HepG2 (cell line): ENCODE results near the gene METRN. TPM values are rescaled to one million over a fixed set of nuclear protein-coding genes. Genes with fewer than 3 reads are reported as not detected.

ENCODE experiments used
- ATAC-seq: fragments of 200-7000 bp; cut with Tn5 transposase; 3 replicates; pipeline ENCODE4 v1.9.1; 2020; ENCODE audit warnings: mild to moderate bottlenecking, moderate library complexity
- BruUV-seq: library from RNA; stranded (reverse); fragments of 400-500 nt; replicated peaks from 2 replicates; lab custom pipeline; 2021; lab: Mats Ljungman, UMichigan
- CTCF ChIA-PET: fragments of 300-600 bp; formaldehyde crosslinking; extraction: SDS; loops from one replicate; lab custom pipeline; 2021; ENCODE audit warnings: low total read pairs, inconsistent platforms, low intra/inter-chr PET ratio; lab: Yijun Ruan, JAX
- POLR2A ChIA-PET: fragments of 350-600 bp; sonication (Branson Sonifier 250); formaldehyde crosslinking; loops from one replicate; lab custom pipeline; 2020; ENCODE audit warnings: antibody characterized with exemption, inconsistent platforms; lab: Yijun Ruan, JAX
- DNase-seq: peaks from one replicate; pipeline ENCODE4 v3.0.0-alpha.2; 2015; ENCODE audit warnings: low spot score
- FAIRE-seq: peaks from 3 replicates; lab custom pipeline; 2011; peaks lifted over from hg19 to GRCh38; lab: Jason Lieb, UNC
- H2AFZ ChIP-seq: one replicate; pipeline ENCODE4 v1.6.1; 2011; ENCODE audit warnings: low read length, inconsistent platforms
- H3K27ac ChIP-seq: fragments of 300-600 bp; 3 replicates; pipeline ENCODE4 v1.8.0; 2011; ENCODE audit warnings: mixed run types, mild to moderate bottlenecking, mixed read lengths, low read length, inconsistent platforms; ENCODE audit not compliant: insufficient read depth; ENCODE audit errors: extremely low read length
- H3K27me3 ChIP-seq, 2 experiments: fragments of 200-600 bp in 1 of 2; 2 replicates in 1 of 2; 3 replicates in 1 of 2; pipeline versions ENCODE4 v1.6.0 to v1.8.0; 2011; ENCODE audit warnings: low read length in 2 of 2, mild to moderate bottlenecking in 2 of 2, moderate library complexity in 2 of 2, inconsistent platforms in 1 of 2; ENCODE audit not compliant: insufficient read depth in 2 of 2, control insufficient read depth in 1 of 2
- H3K36me3 ChIP-seq, 2 experiments: fragments of 200-600 bp in 1 of 2; replicated peaks in 1 of 2; 2 replicates in 1 of 2; 3 replicates in 1 of 2; pipeline versions ENCODE4 v1.5.1 to v1.8.0; 2011; ENCODE audit warnings: low read length in 2 of 2, inconsistent platforms in 1 of 2; ENCODE audit not compliant: insufficient read depth in 2 of 2, control insufficient read depth in 1 of 2
- H3K4me1 ChIP-seq: 2 replicates; pipeline ENCODE4 v1.5.1; 2012; ENCODE audit warnings: low read length, inconsistent platforms; ENCODE audit not compliant: insufficient read depth
- H3K4me2 ChIP-seq: 2 replicates; pipeline ENCODE4 v1.6.0; 2011; ENCODE audit warnings: low read depth, low read length, inconsistent platforms
- H3K4me3 ChIP-seq, 3 experiments: fragments of 200-600 bp in 1 of 3; sonication (generic), shearing (Covaris generic) in 1 of 3; replicated peaks in 1 of 3; 2 replicates each; pipeline ENCODE4 v1.5.1; 2011 to 2016; ENCODE audit warnings: low read length in 3 of 3, inconsistent platforms in 2 of 3, low read depth in 2 of 3, mild to moderate bottlenecking in 2 of 3, control low read depth in 1 of 3, mixed read lengths in 1 of 3; ENCODE audit not compliant: insufficient read depth in 1 of 3
- H3K79me2 ChIP-seq: one replicate; pipeline ENCODE4 v1.6.1; 2011; ENCODE audit warnings: low read length, inconsistent platforms; ENCODE audit not compliant: insufficient read depth
- H3K9ac ChIP-seq: 2 replicates; pipeline ENCODE4 v1.6.0; 2011; ENCODE audit warnings: mild to moderate bottlenecking, low read depth, low read length, inconsistent platforms; ENCODE audit not compliant: insufficient read depth
- H3K9me3 ChIP-seq: 2 replicates; pipeline ENCODE4 v1.5.1; 2012; ENCODE audit warnings: mild to moderate bottlenecking, low read length
- H4K20me1 ChIP-seq: 2 replicates; pipeline ENCODE4 v1.6.0; 2011; ENCODE audit warnings: inconsistent platforms, mild to moderate bottlenecking, low read length, moderate library complexity; ENCODE audit not compliant: insufficient read depth
- BORCS8-MEF2B ChIP-seq: sonication (generic); formaldehyde crosslinking; IDR thresholded peaks from 2 replicates; pipeline ENCODE4 v1.8.0; 2022; ENCODE audit warnings: mild to moderate bottlenecking, missing genetic modification reagents
- ERF ChIP-seq: IDR thresholded peaks from 2 replicates; pipeline ENCODE4 v1.6.1; 2018; ENCODE audit warnings: missing biosample characterization, missing genetic modification reagents
- FLYWCH1 ChIP-seq: sonication (generic); formaldehyde crosslinking; IDR thresholded peaks from 2 replicates; pipeline ENCODE4 v1.8.1; 2023; ENCODE audit warnings: mild to moderate bottlenecking, missing genetic modification reagents
- GATAD2A ChIP-seq: IDR thresholded peaks from 2 replicates; pipeline ENCODE4 v1.6.1; 2016
- KDM2A ChIP-seq: sonication (generic); formaldehyde crosslinking; IDR thresholded peaks from 2 replicates; pipeline ENCODE4 v1.4.0; 2020; ENCODE audit warnings: low read depth, missing genetic modification reagents, borderline replicate concordance
- KLF13 ChIP-seq: sonication (generic); formaldehyde crosslinking; IDR thresholded peaks from 2 replicates; pipeline ENCODE4 v1.4.0; 2020; ENCODE audit warnings: mild to moderate bottlenecking, missing genetic modification reagents
- NONO ChIP-seq, 2 experiments: fragments of 450-650 bp in 1 of 2; sonication (generic) in 1 of 2; formaldehyde crosslinking in 1 of 2; IDR thresholded peaks in 1 of 2; conservative IDR thresholded peaks in 1 of 2; 2 replicates each; pipeline versions ENCODE4 v1.6.1 to v1.8.0; 2017 to 2022; ENCODE audit warnings: mild to moderate bottlenecking in 1 of 2, missing genetic modification reagents in 1 of 2, moderate library complexity in 1 of 2
- RAD21 ChIP-seq: fragments of 450-650 bp; formaldehyde crosslinking; IDR thresholded peaks from 2 replicates; pipeline ENCODE4 v1.5.0; 2020; ENCODE audit warnings: mild to moderate bottlenecking
- SALL1 ChIP-seq: sonication (generic); formaldehyde crosslinking; IDR thresholded peaks from 2 replicates; pipeline ENCODE4 v1.8.0; 2022; ENCODE audit warnings: mild to moderate bottlenecking, missing genetic modification reagents
- XRCC5 ChIP-seq: fragments of 200-400 bp; formaldehyde crosslinking; optimal IDR thresholded peaks from 2 replicates; pipeline ENCODE3; 2017; ENCODE audit warnings: mild to moderate bottlenecking, low read length
- ZKSCAN1 ChIP-seq: fragments of 150-350 bp; IDR thresholded peaks from 2 replicates; pipeline ENCODE4 v1.6.1; 2014; ENCODE audit warnings: low read length
- ZNF12 ChIP-seq: sonication (generic); formaldehyde crosslinking; IDR thresholded peaks from 2 replicates; pipeline ENCODE4 v1.5.0; 2020; ENCODE audit warnings: missing genetic modification reagents
- ZNF333 ChIP-seq: sonication (generic); formaldehyde crosslinking; IDR thresholded peaks from 2 replicates; pipeline ENCODE4 v1.4.0; 2020; ENCODE audit warnings: mild to moderate bottlenecking, missing genetic modification reagents, borderline replicate concordance
- ZNF691 ChIP-seq: sonication (generic); formaldehyde crosslinking; IDR thresholded peaks from 2 replicates; pipeline ENCODE4 v1.4.0; 2020; ENCODE audit warnings: missing genetic modification reagents, low read depth, mild to moderate bottlenecking, borderline replicate concordance
- ZNF768 ChIP-seq: sonication (generic); formaldehyde crosslinking; IDR thresholded peaks from 2 replicates; pipeline ENCODE4 v1.4.0; 2020; ENCODE audit warnings: missing genetic modification reagents
- ZNF790 ChIP-seq: sonication (generic); formaldehyde crosslinking; IDR thresholded peaks from 2 replicates; pipeline ENCODE4 v1.8.0; 2022; ENCODE audit warnings: missing genetic modification reagents, mild to moderate bottlenecking, borderline replicate concordance
- ZSCAN22 ChIP-seq: sonication (generic); formaldehyde crosslinking; IDR thresholded peaks from 2 replicates; pipeline ENCODE4 v1.4.0; 2020; ENCODE audit warnings: mild to moderate bottlenecking, missing genetic modification reagents
- WGBS: methylation state at CpG from one replicate; pipeline ENCODE4 v1.1.6; 2017; ENCODE audit warnings: low lambda C conversion rate; 5-methylcytosine and 5-hydroxymethylcytosine counted together
- in situ Hi-C: cut with HindIII; loops from 2 replicates; pipeline ENCODE4 v1.10.0; 2017; ENCODE audit warnings: low pct_unique_long_range_greater_than_20kb; ENCODE audit not compliant: extremely low pct_ligation_motif_present
- intact Hi-C: fragments of 100-400 bp; cut with micrococcal nuclease; formaldehyde crosslinking; loops from one replicate; pipeline ENCODE4 v1.10.0; 2022; ENCODE audit not compliant: unreplicated experiment
- polyA plus RNA-seq, 8 experiments: library from polyadenylated mRNA; depleted of rRNA in 3 of 8; stranded (reverse) in 7 of 8; unstranded in 1 of 8; fragments of >200 nt; fragmentation: Illumina TruSeq in 4 of 8; extraction: Trizol in 4 of 8; gene quantifications; 2 replicates each; pipeline versions ENCODE4 v1.2.1 to v1.2.3, GENCODE V29; 2011 to 2016; ENCODE audit warnings: low read depth in 4 of 8, missing spikeins in 1 of 8, mixed read lengths in 1 of 8; ENCODE audit not compliant: insufficient read depth in 1 of 8
- total RNA-seq, 5 experiments: library from RNA; depleted of rRNA; stranded (reverse); fragments of >200 nt; fragmentation: Illumina TruSeq; extraction: Trizol; gene quantifications; 2 replicates each; pipeline ENCODE4 v1.2.3, GENCODE V29; 2016; ENCODE audit warnings: low read depth in 1 of 5
- TF ChIP-seq, protein P1 (sequence below): sonication (generic); formaldehyde crosslinking; conservative IDR thresholded peaks from 2 replicates; pipeline ENCODE4 v1.4.0; 2020; ENCODE audit warnings: missing genetic modification reagents
- TF ChIP-seq, protein P2 (sequence below): sonication (generic); formaldehyde crosslinking; IDR thresholded peaks from 2 replicates; pipeline ENCODE4 v1.8.0; 2022; ENCODE audit warnings: missing genetic modification reagents, mild to moderate bottlenecking, borderline replicate concordance

METRN gene
- total and polyA plus RNA-seq, 2 of the 13 experiments (the other 11 are each of a cell fraction or from before 2014, with no cell fraction given): 25.5 to 46.1 TPM

DNA sequence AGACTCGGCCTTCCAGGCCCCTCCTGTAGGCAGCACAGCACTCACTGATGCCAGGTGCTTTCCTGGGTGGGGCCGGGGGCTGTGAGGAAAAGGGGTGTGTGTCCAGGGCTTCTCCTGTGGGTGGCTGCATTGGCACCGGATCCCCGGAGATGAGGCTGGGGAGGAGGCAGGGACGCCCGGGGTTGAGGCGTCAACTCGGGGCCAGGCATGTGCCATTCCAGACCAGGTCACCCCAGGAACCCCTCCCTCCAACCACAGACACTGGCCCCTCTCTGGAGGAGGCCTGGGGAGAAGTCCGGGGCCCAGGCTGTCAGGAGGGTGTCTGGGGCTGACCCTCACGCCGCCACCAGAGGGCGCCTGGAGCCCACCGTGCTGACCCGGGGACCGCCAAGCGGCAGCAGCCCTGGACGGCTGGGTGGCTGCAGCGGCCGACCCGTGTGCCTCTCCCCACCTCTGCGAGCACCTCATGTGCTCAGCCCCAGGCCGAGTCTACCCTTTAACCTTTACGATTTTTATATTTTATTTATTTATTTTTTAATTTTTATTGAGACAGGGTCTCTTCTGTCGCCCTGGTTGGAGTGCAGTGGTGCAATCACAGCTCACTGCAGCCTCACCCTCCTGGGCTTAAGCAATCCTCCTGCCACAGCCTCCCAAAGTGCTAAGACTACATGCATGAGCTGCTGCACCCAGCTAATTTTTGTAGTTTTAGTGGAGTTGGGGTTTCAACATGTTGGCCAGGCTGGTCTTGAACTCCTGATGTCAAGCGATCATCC, 3.2 kb upstream of the METRN start:
- Histone ChIP-seq H3K9me3 (no peaks in the 10 kb centered on the region), H3K79me2 (peaks cover 3% of the 10 kb centered on the region), H3K4me2 (no peak overlapping the region), H3K4me1 (peaks cover 32% of the 10 kb centered on the region), H2AFZ (no peak overlapping the region), H3K27me3 (peaks cover 5 to 43% of the 10 kb centered on the region in 2 experiments; a peak in 4 of 5 replicates), H3K9ac (no peak overlapping the region), H4K20me1 (peaks cover 5% of the 10 kb centered on the region), H3K27ac (no peak overlapping the region), H3K36me3 (no peaks in the 10 kb centered on the region), H3K4me3 (no peak overlapping the region)
- intact Hi-C loops (no loop called here), in situ Hi-C loops (loop anchor here (5.0 kb wide), 1 partner anchor 76 kb away; the partner anchor contains the start of genes CHTF18 and RPUSD1)
- WGBS: 9% methylated on average over 15 of the region's 25 CpGs
- peak; percentile 65 for ATAC-seq
- BruUV-seq: no TSS peak
- ChIA-PET CTCF (interaction anchor here (0.7 to 2.3 kb wide), 5 partner anchors 22 to 76 kb away, joined by 3 to 19 read pairs (median 13); no protein-coding TSS in a partner anchor), POLR2A (interaction anchor here (0.6 to 1.4 kb wide), 8 partner anchors 9 to 77 kb away, joined by 3 to 9 read pairs (median 4); partner anchors contain the start of genes ANTKMT, CHTF18, CIAO3 and HAGHL)
- no peak for FAIRE-seq
- DNase-seq: no peak
- peak; percentile 35; the same call in 1 of the 2 replicates for TF ChIP-seq KDM2A (CRISPR knock-in tag)
- TF ChIP-seq, protein P1, sequence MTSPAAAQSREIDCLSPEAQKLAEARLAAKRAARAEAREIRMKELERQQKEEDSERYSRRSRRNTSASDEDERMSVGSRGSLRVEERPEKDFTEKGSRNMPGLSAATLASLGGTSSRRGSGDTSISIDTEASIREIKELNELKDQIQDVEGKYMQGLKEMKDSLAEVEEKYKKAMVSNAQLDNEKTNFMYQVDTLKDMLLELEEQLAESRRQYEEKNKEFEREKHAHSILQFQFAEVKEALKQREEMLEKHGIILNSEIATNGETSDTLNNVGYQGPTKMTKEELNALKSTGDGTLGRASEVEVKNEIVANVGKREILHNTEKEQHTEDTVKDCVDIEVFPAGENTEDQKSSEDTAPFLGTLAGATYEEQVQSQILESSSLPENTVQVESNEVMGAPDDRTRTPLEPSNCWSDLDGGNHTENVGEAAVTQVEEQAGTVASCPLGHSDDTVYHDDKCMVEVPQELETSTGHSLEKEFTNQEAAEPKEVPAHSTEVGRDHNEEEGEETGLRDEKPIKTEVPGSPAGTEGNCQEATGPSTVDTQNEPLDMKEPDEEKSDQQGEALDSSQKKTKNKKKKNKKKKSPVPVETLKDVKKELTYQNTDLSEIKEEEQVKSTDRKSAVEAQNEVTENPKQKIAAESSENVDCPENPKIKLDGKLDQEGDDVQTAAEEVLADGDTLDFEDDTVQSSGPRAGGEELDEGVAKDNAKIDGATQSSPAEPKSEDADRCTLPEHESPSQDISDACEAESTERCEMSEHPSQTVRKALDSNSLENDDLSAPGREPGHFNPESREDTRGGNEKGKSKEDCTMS: no peak
- TF ChIP-seq ZNF768 (CRISPR knock-in tag): peak; percentile 65; the same call in 1 of the 2 replicates
- TF ChIP-seq ZKSCAN1: no peak
- TF ChIP-seq ERF (CRISPR knock-in tag): 0 out of 2 replicates have a peak, but pooled peaks have one; percentile 27
- TF ChIP-seq ZSCAN22 (CRISPR knock-in tag): no peak
- TF ChIP-seq SALL1 (CRISPR knock-in tag): peak; percentile 39; the same call in 1 of the 2 replicates
- 0 out of 2 replicates have a peak, but pooled peaks have one; percentile 28 for TF ChIP-seq ZNF333
- TF ChIP-seq NONO (IDR thresholded peaks at IDR 0.05): no peak
- no peak for TF ChIP-seq NONO (CRISPR knock-in tag; conservative IDR thresholded peaks at IDR 0.05)
- TF ChIP-seq BORCS8-MEF2B (CRISPR knock-in tag): no peak
- no peak for TF ChIP-seq KLF13 (CRISPR knock-in tag)
- no peak for TF ChIP-seq ZNF12
- TF ChIP-seq FLYWCH1 (CRISPR knock-in tag): no peak
- TF ChIP-seq, protein P2, sequence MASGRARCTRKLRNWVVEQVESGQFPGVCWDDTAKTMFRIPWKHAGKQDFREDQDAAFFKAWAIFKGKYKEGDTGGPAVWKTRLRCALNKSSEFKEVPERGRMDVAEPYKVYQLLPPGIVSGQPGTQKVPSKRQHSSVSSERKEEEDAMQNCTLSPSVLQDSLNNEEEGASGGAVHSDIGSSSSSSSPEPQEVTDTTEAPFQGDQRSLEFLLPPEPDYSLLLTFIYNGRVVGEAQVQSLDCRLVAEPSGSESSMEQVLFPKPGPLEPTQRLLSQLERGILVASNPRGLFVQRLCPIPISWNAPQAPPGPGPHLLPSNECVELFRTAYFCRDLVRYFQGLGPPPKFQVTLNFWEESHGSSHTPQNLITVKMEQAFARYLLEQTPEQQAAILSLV (CRISPR knock-in tag): no peak
- no peak for TF ChIP-seq ZNF790 (CRISPR knock-in tag)
- TF ChIP-seq XRCC5: peak; percentile 31
- TF ChIP-seq GATAD2A (CRISPR knock-in tag): peak; percentile 14; the same call in 1 of the 2 replicates
- peak; percentile 52; the same call in 1 of the 2 replicates for TF ChIP-seq ZNF691 (CRISPR knock-in tag)
- peak; percentile 97 for TF ChIP-seq RAD21
